GM23248 (cell line): ENCODE measurements around the gene KRTAP1-1.

Experiments
- EZH2 ChIP-seq: fragments of 200-600 bp; sonication (generic); IDR thresholded peaks from 2 replicates; pipeline ENCODE4 v1.6.1; 2018; ENCODE audit warnings: antibody characterized with exemption, mild to moderate bottlenecking; ENCODE audit not compliant: insufficient read depth, poor library complexity, severe bottlenecking
- EZH2phosphoT487 ChIP-seq: fragments of 200-600 bp; sonication (generic); IDR thresholded peaks from 2 replicates; pipeline ENCODE4 v1.6.1; 2018; ENCODE audit warnings: antibody characterized with exemption, moderate library complexity, mild to moderate bottlenecking, low read depth; ENCODE audit not compliant: insufficient read depth

DNA sequence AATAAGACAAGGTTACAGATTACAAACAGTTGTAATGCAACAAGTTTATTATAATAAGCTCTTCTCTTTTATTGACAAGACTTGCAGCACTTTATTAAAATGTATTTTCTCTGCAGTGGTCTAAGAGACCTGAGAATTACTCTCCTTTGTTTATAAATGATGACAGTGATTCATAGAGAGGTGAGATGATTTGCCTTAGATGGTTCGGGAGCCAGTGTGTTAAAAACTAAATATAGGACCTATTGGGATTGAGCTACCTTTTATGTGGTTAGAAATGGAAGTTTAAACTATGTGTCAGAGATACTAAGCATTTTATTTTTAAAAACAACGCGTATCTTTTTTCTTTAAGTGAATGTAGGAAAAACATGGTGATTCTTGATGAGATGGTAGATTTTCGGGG, 44.4 kb downstream of the KRTAP1-1 start:
- TF ChIP-seq EZH2 (no peak), EZH2phosphoT487 (no peak)
